ENCODE results near the gene CD55.
"Not testable (repeated sequence)": the region's sequence is repeated elsewhere in the genome, so short reads cannot be mapped to it uniquely, and the experiment has no call there.

Gene CD55

DNA sequence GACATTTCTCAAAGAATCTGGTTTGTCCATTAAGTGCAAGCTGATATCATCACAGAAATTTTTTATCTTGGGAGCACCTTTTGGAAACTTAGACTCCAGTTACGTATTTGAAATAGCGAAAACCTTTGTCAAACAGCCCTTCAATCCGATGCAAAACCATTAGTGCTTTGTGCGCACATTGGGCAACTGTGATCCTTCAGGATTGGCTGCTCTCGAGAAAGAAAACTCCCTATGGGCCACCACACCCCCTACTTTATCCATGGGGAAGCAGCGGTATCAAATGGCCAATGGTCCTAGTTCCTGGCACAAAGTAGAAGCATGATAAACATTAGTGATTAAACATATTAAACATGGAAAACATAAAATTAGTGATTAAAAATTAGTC is 16.0 kb upstream of the CD55 start:
- DNase-seq (ENCODE audit: low read depth, low spot score) = no peak

DNA sequence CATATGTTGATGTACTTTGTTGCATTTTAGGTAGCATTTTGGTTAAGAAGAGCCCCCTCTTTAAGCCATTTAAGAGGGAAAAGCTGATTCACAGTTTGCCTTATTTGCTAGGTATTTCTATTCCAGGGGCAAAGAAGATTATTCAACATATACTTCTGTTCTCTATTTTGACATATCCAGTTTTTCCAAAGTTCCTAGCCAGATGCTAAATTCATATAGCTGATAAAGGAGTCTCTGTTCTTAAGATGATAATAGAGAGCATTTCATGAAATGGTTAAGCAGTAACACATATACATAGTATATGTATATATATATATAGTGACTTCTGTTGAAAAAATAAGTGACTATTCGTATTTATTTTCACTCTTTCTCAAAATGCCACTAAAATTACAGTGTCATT is 15.5 kb upstream of the CD55 start:
- no peak for DNase-seq (ENCODE audit: low read depth, low spot score)

- no peak for DNase-seq (ENCODE audit: low read depth, low spot score)
These were observed 14.9 kb upstream of the CD55 start for GRCh38 chr1:207306603-207307002.

DNA sequence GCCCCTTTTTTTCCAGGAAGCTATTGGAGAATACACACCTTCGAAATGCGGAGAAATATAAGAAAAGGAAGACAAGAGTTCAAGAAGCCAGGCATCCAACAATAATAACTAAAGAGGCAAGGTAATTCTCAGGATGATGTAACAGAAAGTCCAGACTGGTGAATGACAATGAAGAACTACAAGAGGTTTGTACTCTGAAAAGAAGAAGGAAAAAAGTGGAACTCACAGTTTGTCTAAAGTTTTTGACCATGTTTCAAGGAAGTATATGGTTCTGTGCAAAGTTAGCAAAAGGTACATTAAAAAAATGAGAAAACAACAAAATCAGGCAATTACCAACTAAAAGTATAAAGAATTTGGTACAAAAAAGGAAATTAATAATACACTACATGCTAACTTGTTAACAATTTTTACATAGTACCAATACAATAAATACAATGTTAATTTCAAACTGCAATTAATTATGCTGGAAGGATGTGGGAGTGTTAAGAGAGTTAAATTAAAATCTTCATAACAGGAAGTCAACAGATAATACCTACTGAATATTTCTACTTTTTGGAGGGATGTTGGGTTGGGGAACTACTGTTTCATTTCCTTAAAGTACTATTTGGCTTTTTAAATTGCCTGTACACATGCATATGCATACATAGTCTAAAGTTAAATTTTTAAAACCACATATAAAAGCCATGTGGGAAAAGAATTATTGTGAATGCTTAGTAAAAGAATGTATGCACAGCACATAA is 12.9 kb upstream of the CD55 start:
- DNase-seq (ENCODE audit: low read depth, low spot score) = no peak

- DNase-seq (ENCODE audit: low read depth, low spot score) = no peak
These were observed 11.7 kb upstream of the CD55 start for GRCh38 chr1:207309745-207310273.

- DNase-seq (ENCODE audit: low read depth, low spot score) = no peak
These were observed 9.4 kb upstream of the CD55 start for GRCh38 chr1:207311888-207312603.

GRCh38 chr1:207312604-207312920 is 8.9 kb upstream of the CD55 start:
- DNase-seq (ENCODE audit: low read depth, low spot score) = no peak

DNA sequence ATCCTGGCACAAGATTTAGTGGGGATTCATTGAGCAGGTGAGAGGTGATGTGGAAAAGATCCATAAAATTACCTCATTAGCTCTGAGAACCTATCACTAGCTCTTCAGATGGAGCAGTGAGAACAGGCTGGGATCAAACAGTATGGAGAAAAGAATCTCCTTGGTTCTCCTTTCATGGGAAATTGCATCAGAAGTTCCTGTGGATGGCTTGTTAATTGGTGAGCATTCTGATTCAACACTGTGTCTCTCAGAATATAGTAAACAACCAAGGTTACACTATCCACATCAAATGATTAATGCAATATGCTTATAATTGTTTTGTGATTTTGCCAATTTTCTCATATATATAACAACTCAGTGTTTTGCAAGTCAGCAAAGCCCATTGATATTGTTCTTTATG is 8.3 kb upstream of the CD55 start:
- no peak for DNase-seq (ENCODE audit: low read depth, low spot score)

- DNase-seq (ENCODE audit: low read depth, low spot score) = no peak
These were observed 6.7 kb upstream of the CD55 start for GRCh38 chr1:207314816-207315215.

GRCh38 chr1:207315435-207315834 is 6.0 kb upstream of the CD55 start:
- no peak for DNase-seq (ENCODE audit: low read depth, low spot score)

DNA sequence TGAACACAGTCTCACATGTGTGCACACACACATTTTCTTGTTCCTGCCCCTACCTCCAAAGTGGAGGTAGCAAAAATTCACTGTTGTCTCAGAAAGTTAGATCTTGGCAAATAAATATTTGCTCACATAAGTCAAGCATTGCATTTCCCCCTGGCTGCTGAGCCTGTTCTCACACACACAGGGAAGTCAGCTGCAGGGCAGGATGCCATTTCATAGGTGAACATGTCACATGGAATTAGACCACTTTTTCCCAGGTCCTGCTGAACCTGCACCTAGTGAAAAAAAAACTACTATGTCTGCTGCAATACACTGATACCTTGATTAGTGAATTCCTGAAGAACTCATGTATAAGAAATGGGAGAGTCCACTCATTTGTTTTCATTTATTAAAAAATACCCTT is 5.3 kb upstream of the CD55 start:
- DNase-seq (ENCODE audit: low read depth, low spot score) = no peak

- DNase-seq (ENCODE audit: low read depth, low spot score) = peak; percentile 64
These were observed 4.7 kb upstream of the CD55 start for GRCh38 chr1:207316622-207317391.

- no peak for DNase-seq (ENCODE audit: low read depth, low spot score)
These were observed 3.9 kb upstream of the CD55 start for GRCh38 chr1:207317561-207317960.

GRCh38 chr1:207318072-207318619 is 3.3 kb upstream of the CD55 start:
- no peak for DNase-seq (ENCODE audit: low read depth, low spot score)

GRCh38 chr1:207319199-207319598 is 2.3 kb upstream of the CD55 start:
- no peak for DNase-seq (ENCODE audit: low read depth, low spot score)

DNA sequence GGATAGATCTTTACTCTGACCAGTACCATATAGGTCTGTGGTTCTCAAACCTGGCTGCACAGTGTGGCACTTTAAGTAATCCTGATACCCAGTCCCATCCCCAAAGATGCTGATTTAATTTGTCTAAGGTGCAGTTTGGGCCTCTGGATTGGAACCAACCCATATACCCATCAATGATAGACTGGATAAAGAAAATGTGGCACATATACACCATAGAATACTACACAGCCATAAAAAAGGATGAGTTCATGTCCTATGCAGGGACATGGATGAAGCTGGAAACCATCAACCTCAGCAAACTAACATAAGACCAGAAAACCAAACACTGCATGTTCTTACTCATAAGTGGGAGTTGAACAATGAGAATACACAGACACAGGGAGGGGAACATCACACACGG is 1.4 kb upstream of the CD55 start:
- not testable (repeated sequence) for DNase-seq (ENCODE audit: low read depth, low spot score)

- DNase-seq (ENCODE audit: low read depth, low spot score) = no peak
These were observed 540 bp downstream of the CD55 start for GRCh38 chr1:207321790-207322645.

DNA sequence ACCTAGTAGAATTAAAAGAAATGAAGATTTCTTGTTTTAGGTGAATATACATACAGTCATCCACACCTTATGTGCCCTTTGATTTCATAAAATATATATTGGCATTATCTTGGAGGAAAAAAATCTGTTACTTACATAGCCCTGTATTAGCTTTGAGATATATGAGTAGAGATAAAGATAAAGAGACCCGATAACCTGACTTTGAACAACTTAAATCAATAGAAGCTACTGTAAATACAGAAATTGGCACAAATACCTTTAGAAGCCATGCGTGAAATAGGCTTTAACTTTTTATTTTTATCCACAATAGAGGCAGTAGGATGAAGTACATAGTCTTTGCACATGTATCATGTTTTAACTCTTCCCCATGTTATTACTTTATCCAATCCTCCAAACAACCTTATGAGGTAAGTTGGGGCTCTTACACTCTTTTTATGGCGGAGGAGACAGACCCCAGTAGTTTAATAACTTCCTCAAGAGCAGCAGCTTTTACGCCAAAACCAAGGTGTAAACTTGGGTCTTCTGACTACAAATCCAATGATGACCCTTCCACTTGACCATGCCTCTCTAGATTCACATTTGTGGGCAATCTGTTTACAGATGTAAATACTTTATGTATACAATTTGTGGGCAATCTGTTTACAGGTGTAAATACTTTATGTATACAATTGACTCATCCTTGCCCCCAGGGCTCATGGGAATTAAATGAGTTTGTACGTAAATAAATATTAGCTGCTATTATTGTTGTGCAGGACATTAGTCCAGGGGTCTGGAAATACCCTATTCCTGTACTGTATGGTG is 2.1 kb downstream of the CD55 start:
- no peak for DNase-seq (ENCODE audit: low read depth, low spot score)

DNA sequence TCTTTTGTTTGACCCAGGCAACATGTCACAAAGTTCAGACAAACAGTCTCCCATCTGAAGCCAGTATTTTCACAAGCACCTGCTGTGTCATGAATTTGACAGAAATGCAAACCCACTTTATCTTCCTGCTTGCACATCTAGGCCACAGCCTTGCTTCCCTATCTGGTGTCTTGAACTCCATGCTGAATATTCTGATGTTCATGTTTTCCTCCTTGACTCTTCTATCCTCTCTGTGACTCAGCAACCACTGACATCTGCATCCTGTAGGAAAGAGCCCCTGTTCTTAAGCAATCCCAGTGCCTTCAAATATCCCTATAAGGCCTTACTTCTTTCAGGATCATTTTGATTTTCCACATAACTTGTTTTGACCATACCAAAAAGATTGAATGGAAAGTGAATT is 6.5 kb downstream of the CD55 start:
- no peak for DNase-seq (ENCODE audit: low read depth, low spot score)

DNA sequence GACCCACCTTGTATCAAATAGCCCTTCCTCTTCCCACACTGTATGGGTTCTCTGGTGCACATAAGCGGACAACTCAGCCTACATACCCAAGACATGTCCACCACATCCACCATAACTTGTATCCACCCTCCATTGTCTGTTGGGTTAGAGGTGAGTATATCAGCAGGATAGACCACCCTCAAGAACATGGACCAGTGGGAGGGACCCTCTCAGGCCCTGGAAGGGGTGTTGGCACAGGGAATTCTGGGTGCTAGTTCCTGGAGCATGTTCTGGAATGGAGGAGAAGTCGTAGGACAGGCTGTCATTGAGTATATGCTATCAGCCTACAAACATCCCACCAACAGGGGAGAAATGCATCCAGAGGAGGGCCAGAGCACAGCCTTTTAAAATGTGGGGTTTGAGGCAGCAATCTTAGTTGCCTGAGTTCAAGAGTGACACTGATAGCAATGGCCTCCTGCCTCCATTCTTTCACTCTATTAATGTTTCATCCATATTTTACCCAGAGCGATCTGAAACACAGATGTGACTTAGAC is 7.5 kb downstream of the CD55 start:
- no peak for DNase-seq (ENCODE audit: low read depth, low spot score)

Measured in ELF-1 (cell line).